GM12892 (cell line): ENCODE results near the gene CDC23.

ENCODE experiments used
- POLR2A ChIP-seq: IDR thresholded peaks from 2 replicates; pipeline ENCODE4 v1.6.1; 2011; ENCODE audit warnings: low read depth, low read length, control low read depth
- POLR2AphosphoS5 ChIP-seq: IDR thresholded peaks from 2 replicates; pipeline ENCODE4 v1.6.1; 2011; ENCODE audit warnings: low read depth, low read length, control low read depth
- TAF1 ChIP-seq: IDR thresholded peaks from 2 replicates; pipeline ENCODE4 v1.6.1; 2011; ENCODE audit warnings: low read depth, mild to moderate bottlenecking, control low read depth, low read length, borderline replicate concordance

DNA sequence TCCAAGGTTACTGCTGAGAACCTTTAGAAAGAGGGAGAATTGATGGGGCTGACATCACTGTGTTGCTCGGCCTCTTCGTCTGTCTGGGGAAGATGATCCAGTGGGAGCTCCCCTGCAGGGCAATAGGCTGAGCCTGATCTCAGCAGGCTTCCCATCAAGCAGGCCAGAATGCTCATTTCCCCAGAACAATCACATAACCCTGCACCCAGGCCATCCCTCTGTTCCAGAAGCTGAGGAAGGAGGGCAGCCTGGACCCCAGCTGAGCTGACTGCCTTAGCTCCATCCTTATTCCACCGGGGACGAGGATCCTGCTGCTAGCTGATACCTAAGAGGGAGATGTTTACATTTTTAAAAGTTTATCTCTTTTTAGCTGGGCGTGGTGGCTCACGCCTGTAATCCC is 11.6 kb upstream of the CDC23 start:
- TF ChIP-seq POLR2AphosphoS5: no peak
- no peak for TF ChIP-seq POLR2A
- no peak for TF ChIP-seq TAF1
